GM23338 (cell line): ENCODE results near the gene SHB. TPM values are rescaled to one million over a fixed set of nuclear protein-coding genes. Genes with fewer than 3 reads are reported as not detected.

Experiments
- ATAC-seq: fragments of 200-7000 bp; cut with Tn5 transposase; 3 replicates; pipeline ENCODE4 v1.9.1; 2020
- DNase-seq: peaks from one replicate; pipeline ENCODE4 v3.0.0-alpha.2; 2015; ENCODE audit warnings: low spot score
- H2AFZ ChIP-seq: fragments of 200-600 bp; sonication (generic); 2 replicates; pipeline ENCODE4 v1.8.0; 2016; ENCODE audit warnings: antibody characterized with exemption, mild to moderate bottlenecking, moderate library complexity
- H3F3A ChIP-seq: fragments of 200-600 bp; sonication (generic); replicated peaks from 2 replicates; pipeline ENCODE4 v1.8.0; 2017; ENCODE audit warnings: antibody characterized with exemption, mixed run types, low read depth
- H3K27ac ChIP-seq: fragments of 200-600 bp; sonication (generic); 2 replicates; pipeline ENCODE4 v1.6.1; 2016; ENCODE audit warnings: low read depth
- H3K27me3 ChIP-seq: fragments of 200-600 bp; sonication (generic); 2 replicates; pipeline ENCODE4 v1.8.0; 2016; ENCODE audit warnings: mild to moderate bottlenecking, mixed run types, moderate library complexity; ENCODE audit not compliant: insufficient read depth
- H3K36me3 ChIP-seq: fragments of 200-600 bp; sonication (generic); 2 replicates; pipeline ENCODE4 v1.8.0; 2016; ENCODE audit warnings: mild to moderate bottlenecking; ENCODE audit not compliant: insufficient read depth
- H3K4me1 ChIP-seq: fragments of 200-600 bp; sonication (generic); 2 replicates; pipeline ENCODE4 v1.8.0; 2016; ENCODE audit warnings: mild to moderate bottlenecking, moderate library complexity; ENCODE audit not compliant: insufficient read depth
- H3K4me2 ChIP-seq: fragments of 200-600 bp; sonication (generic); 2 replicates; pipeline ENCODE4 v1.7.1; 2017; ENCODE audit warnings: mixed run types
- H3K4me3 ChIP-seq: fragments of 200-600 bp; sonication (generic); 2 replicates; pipeline ENCODE4 v1.6.1; 2016; ENCODE audit warnings: mixed run types
- H3K79me2 ChIP-seq: fragments of 200-600 bp; sonication (generic); replicated peaks from 2 replicates; pipeline ENCODE4 v1.8.0; 2017; ENCODE audit warnings: mild to moderate bottlenecking; ENCODE audit not compliant: insufficient read depth
- H3K9me2 ChIP-seq: fragments of 200-600 bp; sonication (generic); 2 replicates; pipeline ENCODE4 v1.8.0; 2017; ENCODE audit not compliant: insufficient read depth
- H4K20me1 ChIP-seq: fragments of 200-600 bp; sonication (generic); replicated peaks from 2 replicates; pipeline ENCODE4 v1.8.0; 2017; ENCODE audit warnings: mild to moderate bottlenecking; ENCODE audit not compliant: insufficient read depth
- H3K27ac Mint-ChIP-seq: 2 replicates; pipeline ENCODE4 v1.8.0; 2020; ENCODE audit warnings: inconsistent platforms, mild to moderate bottlenecking, moderate library complexity, mixed read lengths
- H3K27me3 Mint-ChIP-seq: 3 replicates; pipeline ENCODE4 v1.8.0; 2022; ENCODE audit warnings: low read depth, mild to moderate bottlenecking, moderate library complexity, mixed read lengths, inconsistent platforms; ENCODE audit not compliant: insufficient read depth, poor library complexity
- H3K36me3 Mint-ChIP-seq: 3 replicates; pipeline ENCODE4 v1.8.0; 2021; ENCODE audit warnings: low read depth, mild to moderate bottlenecking, inconsistent platforms, moderate library complexity, mixed read lengths
- H3K4me1 Mint-ChIP-seq: 3 replicates; pipeline ENCODE4 v1.8.0; 2020; ENCODE audit warnings: mild to moderate bottlenecking, inconsistent platforms, mixed read lengths
- H3K4me3 Mint-ChIP-seq: 3 replicates; pipeline ENCODE4 v1.8.0; 2021; ENCODE audit warnings: moderate library complexity, mild to moderate bottlenecking, inconsistent platforms, mixed read lengths
- H3K9me3 Mint-ChIP-seq: 3 replicates; pipeline ENCODE4 v1.8.0; 2020; ENCODE audit warnings: moderate library complexity, mild to moderate bottlenecking, inconsistent platforms, mixed read lengths
- CREB1 ChIP-seq: fragments of 250-450 bp; sonication (Bioruptor Pico); IDR thresholded peaks from 2 replicates; pipeline ENCODE4 v1.5.0; 2020; ENCODE audit warnings: low read depth, mild to moderate bottlenecking, moderate library complexity
- EZH2 ChIP-seq: fragments of 200-600 bp; sonication (generic); IDR thresholded peaks from one replicate; pipeline ENCODE4 v1.8.0; 2017; ENCODE audit warnings: antibody characterized with exemption, mild to moderate bottlenecking, low read depth; ENCODE audit not compliant: unreplicated experiment
- EZH2phosphoT487 ChIP-seq: fragments of 200-600 bp; sonication (generic); IDR thresholded peaks from one replicate; pipeline ENCODE4 v1.8.1; 2018; ENCODE audit warnings: antibody characterized with exemption; ENCODE audit not compliant: unreplicated experiment
- JUNB ChIP-seq: IDR thresholded peaks from one replicate; pipeline ENCODE4 v1.6.1; 2016; ENCODE audit warnings: antibody characterized with exemption; ENCODE audit not compliant: unreplicated experiment
- POLR2AphosphoS5 ChIP-seq: IDR thresholded peaks from 2 replicates; pipeline ENCODE4 v1.6.1; 2016; ENCODE audit warnings: antibody characterized with exemption, low read depth
- STAT1 ChIP-seq: IDR thresholded peaks from one replicate; pipeline ENCODE4 v1.6.1; 2016; ENCODE audit warnings: antibody characterized with exemption; ENCODE audit not compliant: unreplicated experiment
- ZNF114 ChIP-seq: fragments of 250-450 bp; sonication (Bioruptor Pico); IDR thresholded peaks from 2 replicates; pipeline ENCODE4 v1.5.0; 2020; ENCODE audit warnings: mild to moderate bottlenecking, moderate library complexity
- ZNF331 ChIP-seq: fragments of 250-450 bp; sonication (Bioruptor Pico); IDR thresholded peaks from 2 replicates; pipeline ENCODE4 v1.5.0; 2020; ENCODE audit warnings: low read depth, mild to moderate bottlenecking, moderate library complexity
- polyA plus RNA-seq: library from polyadenylated mRNA; unstranded; fragments of >200 nt; fragmentation: Nextera tagmentation; extraction: Ambion mirVana; gene quantifications from 2 replicates; pipeline ENCODE4 v1.2.1, GENCODE V29; 2016
- total RNA-seq: library from RNA; depleted of rRNA; stranded (reverse); fragments of >200 nt; shearing (Covaris generic); gene quantifications from 2 replicates; pipeline ENCODE4 v1.2.3, GENCODE V29; 2014
- TF ChIP-seq, protein P1 (sequence below): fragments of 250-450 bp; sonication (Bioruptor Pico); IDR thresholded peaks from 2 replicates; pipeline ENCODE4 v1.5.0; 2020; ENCODE audit warnings: mild to moderate bottlenecking, moderate library complexity
- TF ChIP-seq, protein P2 (sequence below): IDR thresholded peaks from one replicate; pipeline ENCODE4 v1.6.1; 2018; ENCODE audit warnings: antibody characterized with exemption; ENCODE audit not compliant: unreplicated experiment
- TF ChIP-seq, protein P3 (sequence below), 2 experiments: fragments of 200-600 bp in 1 of 2; sonication (generic) in 1 of 2; conservative IDR thresholded peaks; 2 replicates each; pipeline versions ENCODE4 v1.5.1 to v1.6.1; 2016 to 2017; ENCODE audit warnings: antibody characterized with exemption in 2 of 2, low read depth in 2 of 2, mild to moderate bottlenecking in 2 of 2, moderate library complexity in 1 of 2
- TF ChIP-seq, protein P4 (sequence below): IDR thresholded peaks from 2 replicates; pipeline ENCODE4 v1.6.1; 2016; ENCODE audit warnings: antibody characterized with exemption

SHB gene
- total and polyA plus RNA-seq, 2 experiments from 2014 or later: 1.5 to 14.0 TPM

DNA sequence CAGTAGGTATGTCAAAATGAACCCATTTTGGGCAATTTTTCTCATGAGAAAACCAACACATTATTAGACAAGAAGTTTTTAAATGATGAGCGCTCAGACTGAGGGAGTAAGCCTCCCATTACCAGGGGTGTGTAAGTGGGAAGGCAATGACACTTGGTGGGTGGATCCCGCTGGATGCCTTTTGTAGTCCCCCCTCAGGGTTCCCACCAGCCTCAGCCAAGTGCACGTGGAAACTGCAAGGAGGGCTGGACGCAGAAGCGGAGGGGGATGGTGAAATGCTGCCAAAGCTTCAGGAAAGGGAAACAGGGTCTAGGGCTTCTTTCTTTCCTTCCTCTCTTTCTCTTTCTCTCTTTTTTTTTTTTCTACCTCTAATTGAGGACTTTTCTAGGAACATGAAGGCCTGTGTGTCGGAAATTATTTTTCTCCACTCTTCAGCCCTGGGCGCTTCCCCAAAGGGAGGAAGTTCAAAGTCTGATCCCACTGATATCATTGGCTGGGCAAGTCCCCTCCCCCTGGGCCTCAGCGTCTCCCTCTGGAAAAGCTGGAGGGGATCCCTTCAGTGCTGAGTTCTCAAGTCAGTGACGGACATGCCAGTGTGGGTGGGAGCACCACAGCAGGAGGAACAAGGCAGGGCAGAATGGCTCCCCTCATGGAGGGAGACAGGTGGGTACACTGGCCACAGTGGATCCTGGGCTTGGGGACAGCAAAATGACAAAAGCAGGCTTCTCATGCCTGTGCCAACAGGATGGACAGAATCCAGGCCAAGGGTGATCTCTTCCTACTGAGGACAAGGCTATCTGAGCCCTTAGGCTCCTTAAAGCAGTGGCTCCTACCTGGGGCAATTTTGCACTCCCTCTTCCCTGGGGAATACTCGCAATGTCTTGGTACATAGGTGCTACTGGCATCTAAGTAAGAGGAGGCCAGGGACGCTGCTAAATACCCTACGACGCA, 141.2 kb downstream of the SHB start:
- Histone ChIP-seq H3K4me1 (peaks cover 6% of the 10 kb centered on the region; the same call in 1 of the 2 replicates), H3K79me2 (no peaks in the 10 kb centered on the region), H2AFZ (no peak overlapping the region), H3K4me2 (no peak overlapping the region), H3K36me3 (no peaks in the 10 kb centered on the region), H4K20me1 (no peaks in the 10 kb centered on the region), H3K9me2 (0 out of 2 replicates have a peak, but pooled peaks cover 5% of the 10 kb centered on the region), H3K27ac (no peak overlapping the region), H3K27me3 (no peaks in the 10 kb centered on the region), H3F3A (no peaks in the 10 kb centered on the region), H3K4me3 (no peak overlapping the region)
- Mint-ChIP-seq H3K4me1 (peaks cover 30% of the 10 kb centered on the region), H3K36me3 (no peaks in the 10 kb centered on the region), H3K27ac (no peak overlapping the region), H3K27me3 (peaks cover 11% of the 10 kb centered on the region), H3K9me3 (no peaks in the 10 kb centered on the region; the same call in 2 of the 3 replicates), H3K4me3 (no peak overlapping the region)
- DNase-seq (no peak), ATAC-seq (peak; percentile 33)
- TF ChIP-seq STAT1 (no peak), EZH2 (no peak), ZNF331 (CRISPR knock-in tag) (no peak), CREB1 (CRISPR knock-in tag) (no peak), POLR2AphosphoS5 (no peak), EZH2phosphoT487 (no peak), ZNF114 (CRISPR knock-in tag) (no peak), JUNB (no peak)
- TF ChIP-seq, protein P1, sequence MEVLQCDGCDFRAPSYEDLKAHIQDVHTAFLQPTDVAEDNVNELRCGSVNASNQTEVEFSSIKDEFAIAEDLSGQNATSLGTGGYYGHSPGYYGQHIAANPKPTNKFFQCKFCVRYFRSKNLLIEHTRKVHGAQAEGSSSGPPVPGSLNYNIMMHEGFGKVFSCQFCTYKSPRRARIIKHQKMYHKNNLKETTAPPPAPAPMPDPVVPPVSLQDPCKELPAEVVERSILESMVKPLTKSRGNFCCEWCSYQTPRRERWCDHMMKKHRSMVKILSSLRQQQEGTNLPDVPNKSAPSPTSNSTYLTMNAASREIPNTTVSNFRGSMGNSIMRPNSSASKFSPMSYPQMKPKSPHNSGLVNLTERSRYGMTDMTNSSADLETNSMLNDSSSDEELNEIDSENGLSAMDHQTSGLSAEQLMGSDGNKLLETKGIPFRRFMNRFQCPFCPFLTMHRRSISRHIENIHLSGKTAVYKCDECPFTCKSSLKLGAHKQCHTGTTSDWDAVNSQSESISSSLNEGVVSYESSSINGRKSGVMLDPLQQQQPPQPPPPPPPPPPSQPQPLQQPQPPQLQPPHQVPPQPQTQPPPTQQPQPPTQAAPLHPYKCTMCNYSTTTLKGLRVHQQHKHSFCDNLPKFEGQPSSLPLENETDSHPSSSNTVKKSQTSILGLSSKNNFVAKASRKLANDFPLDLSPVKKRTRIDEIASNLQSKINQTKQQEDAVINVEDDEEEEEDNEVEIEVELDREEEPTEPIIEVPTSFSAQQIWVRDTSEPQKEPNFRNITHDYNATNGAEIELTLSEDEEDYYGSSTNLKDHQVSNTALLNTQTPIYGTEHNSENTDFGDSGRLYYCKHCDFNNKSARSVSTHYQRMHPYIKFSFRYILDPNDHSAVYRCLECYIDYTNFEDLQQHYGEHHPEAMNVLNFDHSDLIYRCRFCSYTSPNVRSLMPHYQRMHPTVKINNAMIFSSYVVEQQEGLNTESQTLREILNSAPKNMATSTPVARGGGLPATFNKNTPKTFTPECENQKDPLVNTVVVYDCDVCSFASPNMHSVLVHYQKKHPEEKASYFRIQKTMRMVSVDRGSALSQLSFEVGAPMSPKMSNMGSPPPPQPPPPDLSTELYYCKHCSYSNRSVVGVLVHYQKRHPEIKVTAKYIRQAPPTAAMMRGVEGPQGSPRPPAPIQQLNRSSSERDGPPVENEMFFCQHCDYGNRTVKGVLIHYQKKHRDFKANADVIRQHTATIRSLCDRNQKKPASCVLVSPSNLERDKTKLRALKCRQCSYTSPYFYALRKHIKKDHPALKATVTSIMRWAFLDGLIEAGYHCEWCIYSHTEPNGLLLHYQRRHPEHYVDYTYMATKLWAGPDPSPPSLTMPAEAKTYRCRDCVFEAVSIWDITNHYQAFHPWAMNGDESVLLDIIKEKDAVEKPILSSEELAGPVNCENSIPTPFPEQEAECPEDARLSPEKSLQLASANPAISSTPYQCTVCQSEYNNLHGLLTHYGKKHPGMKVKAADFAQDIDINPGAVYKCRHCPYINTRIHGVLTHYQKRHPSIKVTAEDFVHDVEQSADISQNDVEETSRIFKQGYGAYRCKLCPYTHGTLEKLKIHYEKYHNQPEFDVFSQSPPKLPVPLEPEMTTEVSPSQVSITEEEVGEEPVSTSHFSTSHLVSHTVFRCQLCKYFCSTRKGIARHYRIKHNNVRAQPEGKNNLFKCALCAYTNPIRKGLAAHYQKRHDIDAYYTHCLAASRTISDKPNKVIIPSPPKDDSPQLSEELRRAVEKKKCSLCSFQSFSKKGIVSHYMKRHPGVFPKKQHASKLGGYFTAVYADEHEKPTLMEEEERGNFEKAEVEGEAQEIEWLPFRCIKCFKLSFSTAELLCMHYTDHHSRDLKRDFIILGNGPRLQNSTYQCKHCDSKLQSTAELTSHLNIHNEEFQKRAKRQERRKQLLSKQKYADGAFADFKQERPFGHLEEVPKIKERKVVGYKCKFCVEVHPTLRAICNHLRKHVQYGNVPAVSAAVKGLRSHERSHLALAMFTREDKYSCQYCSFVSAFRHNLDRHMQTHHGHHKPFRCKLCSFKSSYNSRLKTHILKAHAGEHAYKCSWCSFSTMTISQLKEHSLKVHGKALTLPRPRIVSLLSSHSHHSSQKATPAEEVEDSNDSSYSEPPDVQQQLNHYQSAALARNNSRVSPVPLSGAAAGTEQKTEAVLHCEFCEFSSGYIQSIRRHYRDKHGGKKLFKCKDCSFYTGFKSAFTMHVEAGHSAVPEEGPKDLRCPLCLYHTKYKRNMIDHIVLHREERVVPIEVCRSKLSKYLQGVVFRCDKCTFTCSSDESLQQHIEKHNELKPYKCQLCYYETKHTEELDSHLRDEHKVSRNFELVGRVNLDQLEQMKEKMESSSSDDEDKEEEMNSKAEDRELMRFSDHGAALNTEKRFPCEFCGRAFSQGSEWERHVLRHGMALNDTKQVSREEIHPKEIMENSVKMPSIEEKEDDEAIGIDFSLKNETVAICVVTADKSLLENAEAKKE (CRISPR knock-in tag): no peak
- TF ChIP-seq, protein P2, sequence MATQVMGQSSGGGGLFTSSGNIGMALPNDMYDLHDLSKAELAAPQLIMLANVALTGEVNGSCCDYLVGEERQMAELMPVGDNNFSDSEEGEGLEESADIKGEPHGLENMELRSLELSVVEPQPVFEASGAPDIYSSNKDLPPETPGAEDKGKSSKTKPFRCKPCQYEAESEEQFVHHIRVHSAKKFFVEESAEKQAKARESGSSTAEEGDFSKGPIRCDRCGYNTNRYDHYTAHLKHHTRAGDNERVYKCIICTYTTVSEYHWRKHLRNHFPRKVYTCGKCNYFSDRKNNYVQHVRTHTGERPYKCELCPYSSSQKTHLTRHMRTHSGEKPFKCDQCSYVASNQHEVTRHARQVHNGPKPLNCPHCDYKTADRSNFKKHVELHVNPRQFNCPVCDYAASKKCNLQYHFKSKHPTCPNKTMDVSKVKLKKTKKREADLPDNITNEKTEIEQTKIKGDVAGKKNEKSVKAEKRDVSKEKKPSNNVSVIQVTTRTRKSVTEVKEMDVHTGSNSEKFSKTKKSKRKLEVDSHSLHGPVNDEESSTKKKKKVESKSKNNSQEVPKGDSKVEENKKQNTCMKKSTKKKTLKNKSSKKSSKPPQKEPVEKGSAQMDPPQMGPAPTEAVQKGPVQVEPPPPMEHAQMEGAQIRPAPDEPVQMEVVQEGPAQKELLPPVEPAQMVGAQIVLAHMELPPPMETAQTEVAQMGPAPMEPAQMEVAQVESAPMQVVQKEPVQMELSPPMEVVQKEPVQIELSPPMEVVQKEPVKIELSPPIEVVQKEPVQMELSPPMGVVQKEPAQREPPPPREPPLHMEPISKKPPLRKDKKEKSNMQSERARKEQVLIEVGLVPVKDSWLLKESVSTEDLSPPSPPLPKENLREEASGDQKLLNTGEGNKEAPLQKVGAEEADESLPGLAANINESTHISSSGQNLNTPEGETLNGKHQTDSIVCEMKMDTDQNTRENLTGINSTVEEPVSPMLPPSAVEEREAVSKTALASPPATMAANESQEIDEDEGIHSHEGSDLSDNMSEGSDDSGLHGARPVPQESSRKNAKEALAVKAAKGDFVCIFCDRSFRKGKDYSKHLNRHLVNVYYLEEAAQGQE: no peak
- TF ChIP-seq, protein P3, sequence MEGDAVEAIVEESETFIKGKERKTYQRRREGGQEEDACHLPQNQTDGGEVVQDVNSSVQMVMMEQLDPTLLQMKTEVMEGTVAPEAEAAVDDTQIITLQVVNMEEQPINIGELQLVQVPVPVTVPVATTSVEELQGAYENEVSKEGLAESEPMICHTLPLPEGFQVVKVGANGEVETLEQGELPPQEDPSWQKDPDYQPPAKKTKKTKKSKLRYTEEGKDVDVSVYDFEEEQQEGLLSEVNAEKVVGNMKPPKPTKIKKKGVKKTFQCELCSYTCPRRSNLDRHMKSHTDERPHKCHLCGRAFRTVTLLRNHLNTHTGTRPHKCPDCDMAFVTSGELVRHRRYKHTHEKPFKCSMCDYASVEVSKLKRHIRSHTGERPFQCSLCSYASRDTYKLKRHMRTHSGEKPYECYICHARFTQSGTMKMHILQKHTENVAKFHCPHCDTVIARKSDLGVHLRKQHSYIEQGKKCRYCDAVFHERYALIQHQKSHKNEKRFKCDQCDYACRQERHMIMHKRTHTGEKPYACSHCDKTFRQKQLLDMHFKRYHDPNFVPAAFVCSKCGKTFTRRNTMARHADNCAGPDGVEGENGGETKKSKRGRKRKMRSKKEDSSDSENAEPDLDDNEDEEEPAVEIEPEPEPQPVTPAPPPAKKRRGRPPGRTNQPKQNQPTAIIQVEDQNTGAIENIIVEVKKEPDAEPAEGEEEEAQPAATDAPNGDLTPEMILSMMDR (conservative IDR thresholded peaks at IDR 0.05; ENCODE audit: low read depth in 2 of 2): no peak
- TF ChIP-seq, protein P4, sequence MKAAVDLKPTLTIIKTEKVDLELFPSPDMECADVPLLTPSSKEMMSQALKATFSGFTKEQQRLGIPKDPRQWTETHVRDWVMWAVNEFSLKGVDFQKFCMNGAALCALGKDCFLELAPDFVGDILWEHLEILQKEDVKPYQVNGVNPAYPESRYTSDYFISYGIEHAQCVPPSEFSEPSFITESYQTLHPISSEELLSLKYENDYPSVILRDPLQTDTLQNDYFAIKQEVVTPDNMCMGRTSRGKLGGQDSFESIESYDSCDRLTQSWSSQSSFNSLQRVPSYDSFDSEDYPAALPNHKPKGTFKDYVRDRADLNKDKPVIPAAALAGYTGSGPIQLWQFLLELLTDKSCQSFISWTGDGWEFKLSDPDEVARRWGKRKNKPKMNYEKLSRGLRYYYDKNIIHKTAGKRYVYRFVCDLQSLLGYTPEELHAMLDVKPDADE: no peak
